GM12892 (cell line): Measurements from ENCODE around the gene GFRA1.

Experiments
- DNase-seq: peaks from one replicate; pipeline ENCODE4 v3.0.0; 2011; ENCODE audit not compliant: insufficient read length
- FAIRE-seq: peaks from 2 replicates; lab custom pipeline; 2011; peaks lifted over from hg19 to GRCh38; lab: Jason Lieb, UNC
- POLR2A ChIP-seq: IDR thresholded peaks from 2 replicates; pipeline ENCODE4 v1.6.1; 2011; ENCODE audit warnings: low read depth, low read length, control low read depth
- POLR2AphosphoS5 ChIP-seq: IDR thresholded peaks from 2 replicates; pipeline ENCODE4 v1.6.1; 2011; ENCODE audit warnings: low read depth, low read length, control low read depth
- TAF1 ChIP-seq: IDR thresholded peaks from 2 replicates; pipeline ENCODE4 v1.6.1; 2011; ENCODE audit warnings: low read depth, mild to moderate bottlenecking, control low read depth, low read length, borderline replicate concordance

GFRA1 gene

DNA sequence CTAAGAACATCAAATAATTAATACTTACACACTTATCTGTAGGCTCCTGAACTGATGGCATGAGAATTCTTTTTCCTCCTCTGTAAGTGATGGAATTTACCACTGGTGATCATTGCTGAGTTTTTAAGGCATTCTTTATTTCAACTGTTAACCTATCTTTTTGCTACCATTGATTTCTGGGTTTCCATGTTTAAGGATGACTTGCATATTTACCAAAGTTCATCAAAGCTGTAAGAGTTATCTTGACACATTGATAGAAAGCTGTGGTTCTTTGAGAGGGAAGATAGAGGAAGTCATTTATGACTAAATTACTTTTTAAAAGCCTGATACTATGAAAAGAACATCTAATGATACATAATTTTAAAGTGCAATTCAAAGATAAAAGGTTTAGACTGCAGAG lies 19.5 kb upstream of the GFRA1 start:
- DNase-seq, result no peak
- no peak for FAIRE-seq
- no peak for TF ChIP-seq POLR2A
- no peak for TF ChIP-seq POLR2AphosphoS5
- TF ChIP-seq TAF1, result no peak

GRCh38 chr10:116289652-116290051 lies 16.6 kb upstream of the GFRA1 start:
- TF ChIP-seq POLR2A (no peak), POLR2AphosphoS5 (no peak), TAF1 (no peak)
- no peak for FAIRE-seq

DNA sequence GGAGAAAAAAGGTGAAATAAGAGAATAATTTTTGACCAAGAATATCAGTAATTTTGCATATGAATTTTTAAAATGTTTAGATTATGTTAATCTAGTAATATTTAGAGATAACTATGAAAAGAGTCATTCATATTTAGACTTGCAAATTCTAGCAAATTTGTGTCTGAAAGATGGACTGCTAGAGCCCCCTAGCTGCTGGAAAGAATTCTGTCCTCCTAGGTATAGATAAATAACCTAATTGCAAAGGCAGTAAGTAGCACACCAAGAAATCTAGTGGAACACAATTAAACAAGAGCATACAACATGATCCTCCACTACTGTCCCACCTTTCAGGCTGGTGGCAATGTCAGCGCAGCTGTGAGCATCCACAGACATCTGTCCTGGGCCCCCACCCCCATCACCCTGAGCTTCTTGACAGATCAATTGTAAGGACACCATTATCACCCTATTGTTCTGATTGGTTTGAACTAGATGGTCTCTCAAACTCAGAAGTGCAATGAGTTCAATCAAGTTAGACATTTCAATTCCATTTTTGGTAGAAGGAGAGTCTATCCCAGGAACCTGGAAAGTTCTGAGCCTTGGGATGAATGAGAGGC lies 15.0 kb upstream of the GFRA1 start:
- no peak for FAIRE-seq
- TF ChIP-seq POLR2A (no peak), POLR2AphosphoS5 (no peak), TAF1 (no peak)
- no peak for DNase-seq

More at GRCh38 chr10:116289652-116290051, 16.6 kb upstream of the GFRA1 start:
- DNase-seq, result no peak

- DNase-seq (no peak), FAIRE-seq (no peak)
- TF ChIP-seq TAF1 (no peak), POLR2AphosphoS5 (no peak)
Measured at GRCh38 chr10:116286626-116287200, 13.7 kb upstream of the GFRA1 start.

DNA sequence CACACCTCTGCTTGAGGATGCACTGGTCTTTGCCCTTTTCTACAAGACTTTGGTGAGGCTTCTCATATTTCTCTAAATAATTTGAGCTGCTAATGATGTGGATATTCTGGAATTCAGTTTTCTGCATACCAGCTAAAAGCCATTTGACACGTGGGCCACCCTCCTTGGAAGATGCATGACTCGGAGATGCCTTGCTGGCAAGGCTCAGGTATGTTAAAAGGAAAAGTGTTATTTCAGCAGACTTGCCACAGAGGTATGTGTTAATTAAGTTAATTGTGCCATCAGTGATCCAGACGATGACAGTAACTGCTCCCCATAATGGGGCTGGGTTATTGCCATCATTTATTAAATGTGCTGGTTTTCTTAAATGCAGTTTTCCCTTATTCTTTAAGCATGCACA lies 8.8 kb upstream of the GFRA1 start:
- FAIRE-seq, result no peak
- no peak for TF ChIP-seq POLR2AphosphoS5
- no peak for TF ChIP-seq POLR2A
- no peak for TF ChIP-seq TAF1

GRCh38 chr10:116278846-116279245 lies 5.8 kb upstream of the GFRA1 start:
- DNase-seq, result no peak
- FAIRE-seq, result no peak
- no peak for TF ChIP-seq POLR2A
- no peak for TF ChIP-seq TAF1
- no peak for TF ChIP-seq POLR2AphosphoS5

More for the DNA sequence above, 8.8 kb upstream of the GFRA1 start:
- DNase-seq, result no peak

DNA sequence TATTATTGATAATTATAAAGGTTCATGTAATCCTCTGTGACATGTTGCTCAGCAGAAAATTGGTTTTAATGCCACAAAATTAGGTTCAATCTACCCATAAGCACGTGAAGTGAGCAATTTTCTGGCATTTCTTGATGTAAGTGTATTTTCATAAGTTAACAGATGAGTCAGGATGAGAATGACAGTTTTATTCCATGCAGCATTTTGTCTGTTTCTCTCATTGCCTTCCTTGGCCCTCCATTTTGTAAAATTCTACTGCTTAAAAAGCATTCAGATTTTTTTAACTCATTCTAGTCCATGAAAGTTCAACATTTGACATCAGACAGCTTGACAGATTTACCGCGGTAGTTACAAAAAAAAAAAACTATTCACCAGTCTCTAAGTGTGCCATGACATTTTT lies 4.0 kb upstream of the GFRA1 start:
- TF ChIP-seq POLR2AphosphoS5 (no peak), TAF1 (no peak), POLR2A (no peak)
- FAIRE-seq (no peak), DNase-seq (no peak)

DNA sequence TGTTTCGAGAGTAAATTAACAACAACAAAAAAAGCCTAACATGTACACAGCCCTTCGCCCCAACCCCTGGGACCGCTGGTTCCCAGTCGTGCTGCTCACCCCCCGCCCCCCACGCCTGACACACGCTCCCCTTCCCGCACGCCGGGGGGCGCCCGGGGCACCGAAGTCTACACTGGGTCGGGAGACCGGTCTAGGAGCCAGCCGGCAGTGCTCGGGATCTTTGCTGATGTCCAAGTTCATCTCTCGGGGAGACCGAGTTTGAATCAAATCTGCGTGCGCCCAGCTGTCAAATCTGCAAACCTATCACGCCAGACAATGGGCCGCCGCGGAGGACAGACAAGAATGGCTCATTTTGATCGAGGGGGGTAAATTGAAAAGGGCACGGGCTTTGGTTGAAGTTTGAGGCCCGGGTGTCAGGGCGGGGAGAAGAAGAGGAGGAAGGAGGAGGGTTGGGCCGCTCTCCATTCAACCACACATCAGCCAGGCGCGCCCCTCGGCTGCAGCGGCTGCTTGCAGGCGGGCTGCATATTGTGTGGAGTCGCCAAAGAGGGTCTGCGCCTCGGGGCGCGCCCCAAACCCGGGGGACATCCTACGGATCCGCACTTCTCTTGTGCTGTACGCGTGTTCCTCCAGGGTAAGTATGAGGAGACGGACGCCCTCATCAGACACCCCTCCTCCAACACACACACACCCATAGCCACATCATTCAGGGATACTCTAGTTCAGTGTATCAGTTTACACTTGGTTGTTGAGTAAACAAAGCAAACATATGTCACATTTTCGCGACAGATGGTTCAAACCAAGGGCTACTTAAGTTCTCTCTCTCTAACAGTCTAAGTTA lies 1.3 kb upstream of the GFRA1 start:
- DNase-seq, result no peak
- FAIRE-seq, result no peak
- TF ChIP-seq POLR2A (no peak), POLR2AphosphoS5 (no peak), TAF1 (no peak)

DNA sequence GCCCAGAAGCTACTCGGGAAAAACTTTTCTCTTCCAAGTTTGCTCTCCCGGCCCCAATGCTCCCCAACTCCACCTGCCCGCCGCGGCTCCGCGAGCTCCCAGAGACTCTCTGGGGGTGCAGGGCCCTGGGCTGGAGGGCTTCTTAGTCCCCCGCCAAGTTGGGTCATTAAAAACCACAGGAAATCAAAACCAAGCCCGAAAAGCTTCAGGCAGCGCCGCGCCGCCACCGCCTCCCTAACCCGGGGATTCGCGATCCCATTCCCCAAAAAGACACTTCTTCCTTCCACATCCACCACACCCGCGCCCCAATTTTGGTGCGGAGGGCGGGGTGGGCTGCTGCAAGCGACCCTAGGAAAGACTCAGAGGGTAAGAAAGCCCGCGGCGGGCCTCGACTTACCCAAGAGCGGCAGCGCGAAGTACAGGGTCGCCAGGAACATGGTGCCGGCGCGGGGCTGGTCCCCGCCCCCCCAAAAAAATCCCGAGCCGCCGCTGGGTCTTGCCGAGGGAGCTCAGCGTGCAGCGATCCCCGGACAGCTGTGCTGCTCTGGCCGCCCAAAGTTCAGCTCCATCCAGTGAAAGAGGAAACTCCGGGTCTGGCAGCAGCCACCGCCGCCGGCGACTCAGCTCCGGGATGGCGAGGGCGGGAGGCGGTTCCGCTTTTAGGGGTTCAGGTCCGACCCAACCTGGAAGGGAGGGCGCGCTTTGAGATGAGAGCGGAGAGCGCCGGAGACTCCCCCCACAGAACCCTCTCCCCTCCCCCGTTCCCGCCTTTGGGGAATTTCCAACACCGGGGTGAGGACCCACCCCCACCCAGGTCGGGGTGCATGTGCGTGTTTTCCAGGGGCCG lies 1.2 kb downstream of the GFRA1 start:
- no peak for TF ChIP-seq POLR2A
- no peak for TF ChIP-seq POLR2AphosphoS5
- TF ChIP-seq TAF1, result no peak
- DNase-seq (peak; percentile 13), FAIRE-seq (no peak)

GRCh38 chr10:116270771-116271592 lies 2.0 kb downstream of the GFRA1 start:
- TF ChIP-seq POLR2AphosphoS5 (no peak), POLR2A (no peak), TAF1 (no peak)
- FAIRE-seq (no peak), DNase-seq (peak; percentile 17)

DNA sequence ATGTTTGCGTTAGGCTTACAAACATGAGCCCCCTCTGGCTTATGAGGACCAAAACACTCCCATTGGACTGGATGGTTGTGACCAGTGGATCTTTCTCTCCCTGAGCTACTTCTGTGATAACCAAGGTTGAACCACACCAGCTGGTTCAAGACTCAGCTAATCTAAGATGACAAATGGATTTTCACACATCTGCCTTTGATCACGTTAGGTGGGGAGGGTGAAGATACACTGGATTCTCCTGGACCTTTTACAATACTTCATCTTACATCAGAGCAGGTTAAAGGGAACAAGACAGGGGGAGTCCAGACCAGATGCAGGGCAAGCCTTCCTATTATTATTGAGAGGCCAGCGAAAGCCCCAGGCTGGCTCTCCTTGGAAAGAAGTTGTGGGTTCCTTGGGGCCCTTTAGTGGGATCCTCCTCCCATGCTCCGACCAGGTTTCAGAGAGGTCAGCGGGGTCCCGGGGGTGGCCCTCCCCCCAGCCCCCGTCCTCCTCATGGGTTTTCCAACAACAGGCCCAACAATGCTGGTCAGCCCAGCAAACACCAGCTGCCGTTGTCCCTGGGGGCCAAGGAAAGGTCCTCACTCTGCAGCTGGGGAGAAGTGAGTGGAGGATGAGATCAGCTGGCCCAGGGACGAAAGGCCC lies 2.8 kb downstream of the GFRA1 start:
- TF ChIP-seq POLR2A (no peak), POLR2AphosphoS5 (no peak), TAF1 (no peak)
- no peak for FAIRE-seq

More for the DNA sequence above, 2.8 kb downstream of the GFRA1 start:
- no peak for DNase-seq
